HEK293 (cell line): Measurements from ENCODE around the gene TEP1.

Experiments used
- HOXC10 ChIP-seq: sonication (generic); formaldehyde crosslinking; IDR thresholded peaks from 2 replicates; pipeline ENCODE4 v1.8.1; 2023; ENCODE audit warnings: mild to moderate bottlenecking, missing genetic modification reagents
- SCRT2 ChIP-seq: fragments of 450-650 bp; formaldehyde crosslinking; IDR thresholded peaks from 2 replicates; pipeline ENCODE4 v1.5.1; 2016; ENCODE audit warnings: missing biosample characterization, missing genetic modification characterization
- ZNF133 ChIP-seq: fragments of 450-650 bp; formaldehyde crosslinking; IDR thresholded peaks from 2 replicates; pipeline ENCODE4 v1.5.1; 2016; ENCODE audit warnings: missing biosample characterization, missing genetic modification characterization
- ZNF549 ChIP-seq: fragments of 450-650 bp; IDR thresholded peaks from 2 replicates; pipeline ENCODE4 v1.5.1; 2018; ENCODE audit warnings: missing biosample characterization, missing genetic modification characterization, mild to moderate bottlenecking, inconsistent platforms, moderate library complexity
- ZNF558 ChIP-seq: fragments of 450-650 bp; formaldehyde crosslinking; IDR thresholded peaks from 2 replicates; pipeline ENCODE4 v1.5.1; 2016; ENCODE audit warnings: missing biosample characterization, missing genetic modification characterization
- ZNF660 ChIP-seq: fragments of 450-650 bp; IDR thresholded peaks from 2 replicates; pipeline ENCODE4 v1.5.1; 2018; ENCODE audit warnings: missing biosample characterization, mild to moderate bottlenecking, missing genetic modification characterization
- TF ChIP-seq, protein P1 (sequence below): fragments of 450-650 bp; formaldehyde crosslinking; IDR thresholded peaks from 2 replicates; pipeline ENCODE4 v1.5.1; 2016; ENCODE audit warnings: missing biosample characterization, missing genetic modification characterization
- TF ChIP-seq, protein P2 (sequence below): fragments of 450-650 bp; formaldehyde crosslinking; IDR thresholded peaks from 2 replicates; pipeline ENCODE4; 2016; ENCODE audit warnings: missing biosample characterization, missing genetic modification characterization

DNA sequence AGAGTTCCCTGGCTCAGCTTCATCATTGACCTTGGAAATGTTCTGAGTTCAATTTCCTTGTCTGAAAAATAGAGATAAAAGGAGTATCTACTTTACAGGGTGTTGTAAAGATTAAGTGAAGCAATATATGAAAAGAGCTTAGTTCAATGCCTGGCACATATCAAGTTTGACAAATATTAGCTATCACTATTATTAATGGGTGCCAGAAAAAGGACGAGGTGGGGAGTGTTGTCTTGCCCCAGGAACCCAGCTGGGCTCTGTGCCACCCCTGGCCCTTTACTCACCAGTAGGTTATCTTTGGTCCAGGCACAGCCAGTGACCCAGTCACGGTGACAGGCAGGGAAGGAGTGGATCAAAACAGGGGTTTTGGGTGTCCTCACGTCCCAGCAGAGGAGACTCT lies 37.8 kb downstream of the TEP1 start:
- TF ChIP-seq SCRT2 (tag by site-specific recombination), result no peak
- no peak for TF ChIP-seq ZNF549 (tag by site-specific recombination)
- no peak for TF ChIP-seq ZNF558 (tag by site-specific recombination)
- TF ChIP-seq, protein P1, sequence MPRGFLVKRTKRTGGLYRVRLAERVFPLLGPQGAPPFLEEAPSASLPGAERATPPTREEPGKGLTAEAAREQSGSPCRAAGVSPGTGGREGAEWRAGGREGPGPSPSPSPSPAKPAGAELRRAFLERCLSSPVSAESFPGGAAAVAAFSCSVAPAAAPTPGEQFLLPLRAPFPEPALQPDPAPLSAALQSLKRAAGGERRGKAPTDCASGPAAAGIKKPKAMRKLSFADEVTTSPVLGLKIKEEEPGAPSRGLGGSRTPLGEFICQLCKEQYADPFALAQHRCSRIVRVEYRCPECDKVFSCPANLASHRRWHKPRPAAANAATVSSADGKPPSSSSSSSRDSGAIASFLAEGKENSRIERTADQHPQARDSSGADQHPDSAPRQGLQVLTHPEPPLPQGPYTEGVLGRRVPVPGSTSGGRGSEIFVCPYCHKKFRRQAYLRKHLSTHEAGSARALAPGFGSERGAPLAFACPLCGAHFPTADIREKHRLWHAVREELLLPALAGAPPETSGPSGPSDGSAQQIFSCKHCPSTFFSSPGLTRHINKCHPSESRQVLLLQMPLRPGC, result no peak
- no peak for TF ChIP-seq ZNF660 (tag by site-specific recombination)
- TF ChIP-seq, protein P2, sequence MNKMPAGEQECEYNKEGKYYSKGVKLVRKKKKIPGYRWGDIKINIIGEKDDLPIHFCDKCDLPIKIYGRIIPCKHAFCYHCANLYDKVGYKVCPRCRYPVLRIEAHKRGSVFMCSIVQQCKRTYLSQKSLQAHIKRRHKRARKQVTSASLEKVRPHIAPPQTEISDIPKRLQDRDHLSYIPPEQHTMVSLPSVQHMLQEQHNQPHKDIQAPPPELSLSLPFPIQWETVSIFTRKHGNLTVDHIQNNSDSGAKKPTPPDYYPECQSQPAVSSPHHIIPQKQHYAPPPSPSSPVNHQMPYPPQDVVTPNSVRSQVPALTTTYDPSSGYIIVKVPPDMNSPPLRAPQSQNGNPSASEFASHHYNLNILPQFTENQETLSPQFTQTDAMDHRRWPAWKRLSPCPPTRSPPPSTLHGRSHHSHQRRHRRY (tag by site-specific recombination), result no peak
- TF ChIP-seq HOXC10, result no peak
- no peak for TF ChIP-seq ZNF133 (tag by site-specific recombination)
